ENCODE measurements around the gene KCNG2.

The KCNG2 gene

GRCh38 chr18:79935098-79935480 lies 137.4 kb downstream of the KCNG2 start:
- no peak for TF ChIP-seq CTCF (IDR thresholded peaks at IDR 0.05; ENCODE audit: low read depth, low read length)
- Histone ChIP-seq H3K36me3 (peaks cover 50% of the 10 kb centered on the region), H3K27me3 (ENCODE audit: insufficient read depth, low read depth, severe bottlenecking) (no peaks in the 10 kb centered on the region), H3K9me3 (ENCODE audit: severe bottlenecking) (peaks cover 10% of the 10 kb centered on the region), H3K27ac (no peak overlapping the region), H3K4me3 (ENCODE audit: low read depth, low read length) (no peak overlapping the region)
- peak; percentile 4 for DNase-seq

- Histone ChIP-seq H3K9me3 (ENCODE audit: severe bottlenecking) (peaks cover 6% of the 10 kb centered on the region), H3K4me3 (ENCODE audit: low read depth, low read length) (no peak overlapping the region), H3K36me3 (peaks cover 48% of the 10 kb centered on the region), H3K27ac (no peak overlapping the region), H3K27me3 (ENCODE audit: insufficient read depth, low read depth, severe bottlenecking) (no peaks in the 10 kb centered on the region)
- no peak for TF ChIP-seq CTCF (IDR thresholded peaks at IDR 0.05; ENCODE audit: low read depth, low read length)
- DNase-seq = peak; percentile 7
Observed at GRCh38 chr18:79935499-79935898, 137.8 kb downstream of the KCNG2 start.

- no peak overlapping the region for H3K4me3 ChIP-seq (ENCODE audit: low read depth, low read length)
- no peak overlapping the region for H3K27ac ChIP-seq
- peaks cover 5% of the 10 kb centered on the region for H3K9me3 ChIP-seq (ENCODE audit: severe bottlenecking)
- H3K27me3 ChIP-seq (ENCODE audit: insufficient read depth, low read depth, severe bottlenecking) = no peaks in the 10 kb centered on the region
- no peak for DNase-seq
- peaks cover 50% of the 10 kb centered on the region for H3K36me3 ChIP-seq
- no peak for TF ChIP-seq CTCF (IDR thresholded peaks at IDR 0.05; ENCODE audit: low read depth, low read length)
Observed at GRCh38 chr18:79935925-79936324, 138.2 kb downstream of the KCNG2 start.

GRCh38 chr18:79936641-79937040 lies 138.9 kb downstream of the KCNG2 start:
- Histone ChIP-seq H3K36me3 (peaks cover 54% of the 10 kb centered on the region), H3K9me3 (ENCODE audit: severe bottlenecking) (peaks cover 5% of the 10 kb centered on the region), H3K4me3 (ENCODE audit: low read depth, low read length) (no peak overlapping the region), H3K27me3 (ENCODE audit: insufficient read depth, low read depth, severe bottlenecking) (no peaks in the 10 kb centered on the region), H3K27ac (no peak overlapping the region)
- no peak for TF ChIP-seq CTCF (IDR thresholded peaks at IDR 0.05; ENCODE audit: low read depth, low read length)
- DNase-seq = no peak

- no peak for TF ChIP-seq CTCF (IDR thresholded peaks at IDR 0.05; ENCODE audit: low read depth, low read length)
- DNase-seq = peak; percentile 4
- Histone ChIP-seq H3K4me3 (ENCODE audit: low read depth, low read length) (no peak overlapping the region), H3K36me3 (peaks cover 60% of the 10 kb centered on the region), H3K27me3 (ENCODE audit: insufficient read depth, low read depth, severe bottlenecking) (no peaks in the 10 kb centered on the region), H3K27ac (no peak overlapping the region), H3K9me3 (ENCODE audit: severe bottlenecking) (peaks cover 5% of the 10 kb centered on the region)
Observed at GRCh38 chr18:79937103-79937860, 139.5 kb downstream of the KCNG2 start.

- no peak for DNase-seq
- H3K27ac ChIP-seq = no peak overlapping the region
- no peak overlapping the region for H3K4me3 ChIP-seq (ENCODE audit: low read depth, low read length)
- TF ChIP-seq CTCF (IDR thresholded peaks at IDR 0.05; ENCODE audit: low read depth, low read length) = no peak
- H3K36me3 ChIP-seq = peaks cover 61% of the 10 kb centered on the region
- H3K9me3 ChIP-seq (ENCODE audit: severe bottlenecking) = peaks cover 1% of the 10 kb centered on the region
- H3K27me3 ChIP-seq (ENCODE audit: insufficient read depth, low read depth, severe bottlenecking) = no peaks in the 10 kb centered on the region
Observed at GRCh38 chr18:79938196-79938595, 140.5 kb downstream of the KCNG2 start.

Measured in WERI-Rb-1 (cell line).